Measurements from ENCODE around the gene CXCL16. TPM values are rescaled to one million over a fixed set of nuclear protein-coding genes. Genes with fewer than 3 reads are reported as not detected.

CXCL16 gene
- total and polyA plus RNA-seq, 2 of the 13 experiments (the other 11 are each of a cell fraction or from before 2014, with no cell fraction given) = 9.4 to 101 TPM

DNA sequence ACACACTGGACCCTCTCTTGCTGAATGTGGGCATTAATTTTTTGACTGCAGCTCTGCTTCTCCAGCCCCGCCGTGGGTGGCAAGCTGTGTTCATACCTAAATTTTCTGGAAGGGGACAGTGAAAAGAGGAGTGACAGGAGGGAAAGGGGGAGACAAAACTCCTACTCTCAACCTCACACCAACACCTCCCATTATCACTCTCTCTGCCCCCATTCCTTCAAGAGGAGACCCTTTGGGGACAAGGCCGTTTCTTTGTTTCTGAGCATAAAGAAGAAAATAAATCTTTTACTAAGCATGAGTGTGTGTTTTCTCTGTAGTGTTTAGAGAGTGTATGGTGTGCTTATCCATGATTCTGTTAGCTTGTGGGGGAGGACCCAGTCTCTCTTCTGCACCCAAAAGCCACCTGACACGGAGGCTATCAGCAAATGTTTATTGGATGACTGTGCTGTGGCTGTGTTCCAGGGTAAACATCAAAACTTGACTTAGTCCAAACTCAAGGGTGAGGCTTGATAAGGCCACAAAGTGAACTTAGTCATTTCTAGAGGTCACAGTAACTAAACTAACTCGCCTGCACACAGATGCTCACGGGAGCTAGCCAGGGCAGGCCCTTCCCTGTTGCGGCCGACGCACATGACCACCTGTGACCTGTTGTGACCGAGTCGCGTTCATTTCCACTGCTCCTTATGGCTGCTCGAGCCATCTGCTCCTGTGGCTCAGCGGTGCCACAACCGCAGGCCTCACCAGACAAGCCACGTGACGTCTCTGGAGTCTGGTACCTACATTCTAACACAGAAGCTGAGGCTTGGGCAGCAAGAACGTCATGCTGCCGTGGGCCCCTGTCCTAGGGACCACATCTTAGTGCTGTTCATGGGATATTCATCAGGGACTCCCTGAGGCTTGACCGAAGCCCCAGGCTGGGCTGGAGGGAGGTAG is 18.3 kb downstream of the CXCL16 start (continued):
- TF ChIP-seq FOXC1 (CRISPR knock-in tag; IDR thresholded peaks at IDR 0.05; ENCODE audit: borderline replicate concordance) (no peak), FOXO1 (CRISPR knock-in tag; IDR thresholded peaks at IDR 0.05) (peak; percentile 64; the same call in 1 of the 2 replicates), ZMYM2 (CRISPR knock-in tag; IDR thresholded peaks at IDR 0.05) (peak; percentile 54; the same call in 1 of the 2 replicates), ZNF24 (IDR thresholded peaks at IDR 0.05) (no peak), ZNF317 (CRISPR knock-in tag; IDR thresholded peaks at IDR 0.05) (no peak), ARNT2 (CRISPR knock-in tag; IDR thresholded peaks at IDR 0.05; ENCODE audit: low read depth) (no peak), POLR2A (IDR thresholded peaks at IDR 0.05; ENCODE audit: insufficient read depth in 1 of 2, low read depth in 2 of 2, low read length in 2 of 2) (peak; percentile 50 to 69; a peak in 3 of 4 replicates), NCOA1 (CRISPR knock-in tag; IDR thresholded peaks at IDR 0.05) (no peak), ZNF747 (CRISPR knock-in tag; IDR thresholded peaks at IDR 0.05; ENCODE audit: borderline replicate concordance) (no peak), ZNF441 (CRISPR knock-in tag; IDR thresholded peaks at IDR 0.05; ENCODE audit: borderline replicate concordance) (peak; percentile 40; the same call in 1 of the 2 replicates), CHD2 (IDR thresholded peaks at IDR 0.05; ENCODE audit: low read depth, low read length) (no peak), SRF (IDR thresholded peaks at IDR 0.05; ENCODE audit: low read depth, low read length) (no peak), AGO2 (optimal IDR thresholded peaks at IDR 0.05; ENCODE audit: low read depth, low read length) (peak; percentile 75), AKAP8 (CRISPR knock-in tag; IDR thresholded peaks at IDR 0.05) (no peak), HNRNPH1 (optimal IDR thresholded peaks at IDR 0.05; ENCODE audit: low read depth, low read length) (no peak), SAFB2 (CRISPR knock-in tag; IDR thresholded peaks at IDR 0.05; ENCODE audit: borderline replicate concordance, low read depth) (no peak), ATAD3A (CRISPR knock-in tag; IDR thresholded peaks at IDR 0.05) (no peak), ZNF143 (CRISPR knock-in tag; IDR thresholded peaks at IDR 0.05) (peak; percentile 63; the same call in 1 of the 2 replicates), NPAS2 (CRISPR knock-in tag; IDR thresholded peaks at IDR 0.05; ENCODE audit: borderline replicate concordance) (no peak), ZNF343 (CRISPR knock-in tag; IDR thresholded peaks at IDR 0.05) (no peak), REPIN1 (CRISPR knock-in tag; IDR thresholded peaks at IDR 0.05; ENCODE audit: borderline replicate concordance, low read depth) (0 out of 2 replicates have a peak, but pooled peaks have one; percentile 28), POLR2AphosphoS2 (IDR thresholded peaks at IDR 0.05; ENCODE audit: low read depth, low read length) (peak; percentile 67; the same call in 1 of the 2 replicates), ZNF891 (CRISPR knock-in tag; IDR thresholded peaks at IDR 0.05) (peak; percentile 71; the same call in 1 of the 2 replicates)
- TF ChIP-seq, protein P1, sequence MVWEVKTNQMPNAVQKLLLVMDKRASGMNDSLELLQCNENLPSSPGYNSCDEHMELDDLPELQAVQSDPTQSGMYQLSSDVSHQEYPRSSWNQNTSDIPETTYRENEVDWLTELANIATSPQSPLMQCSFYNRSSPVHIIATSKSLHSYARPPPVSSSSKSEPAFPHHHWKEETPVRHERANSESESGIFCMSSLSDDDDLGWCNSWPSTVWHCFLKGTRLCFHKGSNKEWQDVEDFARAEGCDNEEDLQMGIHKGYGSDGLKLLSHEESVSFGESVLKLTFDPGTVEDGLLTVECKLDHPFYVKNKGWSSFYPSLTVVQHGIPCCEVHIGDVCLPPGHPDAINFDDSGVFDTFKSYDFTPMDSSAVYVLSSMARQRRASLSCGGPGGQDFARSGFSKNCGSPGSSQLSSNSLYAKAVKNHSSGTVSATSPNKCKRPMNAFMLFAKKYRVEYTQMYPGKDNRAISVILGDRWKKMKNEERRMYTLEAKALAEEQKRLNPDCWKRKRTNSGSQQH (CRISPR knock-in tag; IDR thresholded peaks at IDR 0.05; ENCODE audit: low read depth) = no peak
- TF ChIP-seq, protein P2, sequence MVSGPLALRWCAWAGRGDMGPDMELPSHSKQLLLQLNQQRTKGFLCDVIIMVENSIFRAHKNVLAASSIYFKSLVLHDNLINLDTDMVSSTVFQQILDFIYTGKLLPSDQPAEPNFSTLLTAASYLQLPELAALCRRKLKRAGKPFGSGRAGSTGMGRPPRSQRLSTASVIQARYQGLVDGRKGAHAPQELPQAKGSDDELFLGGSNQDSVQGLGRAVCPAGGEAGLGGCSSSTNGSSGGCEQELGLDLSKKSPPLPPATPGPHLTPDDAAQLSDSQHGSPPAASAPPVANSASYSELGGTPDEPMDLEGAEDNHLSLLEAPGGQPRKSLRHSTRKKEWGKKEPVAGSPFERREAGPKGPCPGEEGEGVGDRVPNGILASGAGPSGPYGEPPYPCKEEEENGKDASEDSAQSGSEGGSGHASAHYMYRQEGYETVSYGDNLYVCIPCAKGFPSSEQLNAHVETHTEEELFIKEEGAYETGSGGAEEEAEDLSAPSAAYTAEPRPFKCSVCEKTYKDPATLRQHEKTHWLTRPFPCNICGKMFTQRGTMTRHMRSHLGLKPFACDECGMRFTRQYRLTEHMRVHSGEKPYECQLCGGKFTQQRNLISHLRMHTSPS (CRISPR knock-in tag; IDR thresholded peaks at IDR 0.05; ENCODE audit: low read depth) = no peak
- TF ChIP-seq, protein P3, sequence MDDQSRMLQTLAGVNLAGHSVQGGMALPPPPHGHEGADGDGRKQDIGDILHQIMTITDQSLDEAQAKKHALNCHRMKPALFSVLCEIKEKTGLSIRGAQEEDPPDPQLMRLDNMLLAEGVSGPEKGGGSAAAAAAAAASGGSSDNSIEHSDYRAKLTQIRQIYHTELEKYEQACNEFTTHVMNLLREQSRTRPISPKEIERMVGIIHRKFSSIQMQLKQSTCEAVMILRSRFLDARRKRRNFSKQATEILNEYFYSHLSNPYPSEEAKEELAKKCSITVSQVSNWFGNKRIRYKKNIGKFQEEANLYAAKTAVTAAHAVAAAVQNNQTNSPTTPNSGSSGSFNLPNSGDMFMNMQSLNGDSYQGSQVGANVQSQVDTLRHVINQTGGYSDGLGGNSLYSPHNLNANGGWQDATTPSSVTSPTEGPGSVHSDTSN (CRISPR knock-in tag; IDR thresholded peaks at IDR 0.05; ENCODE audit: borderline replicate concordance) = no peak

All from HepG2 (cell line).